ENCODE measurements around the gene GRK6.

DNA sequence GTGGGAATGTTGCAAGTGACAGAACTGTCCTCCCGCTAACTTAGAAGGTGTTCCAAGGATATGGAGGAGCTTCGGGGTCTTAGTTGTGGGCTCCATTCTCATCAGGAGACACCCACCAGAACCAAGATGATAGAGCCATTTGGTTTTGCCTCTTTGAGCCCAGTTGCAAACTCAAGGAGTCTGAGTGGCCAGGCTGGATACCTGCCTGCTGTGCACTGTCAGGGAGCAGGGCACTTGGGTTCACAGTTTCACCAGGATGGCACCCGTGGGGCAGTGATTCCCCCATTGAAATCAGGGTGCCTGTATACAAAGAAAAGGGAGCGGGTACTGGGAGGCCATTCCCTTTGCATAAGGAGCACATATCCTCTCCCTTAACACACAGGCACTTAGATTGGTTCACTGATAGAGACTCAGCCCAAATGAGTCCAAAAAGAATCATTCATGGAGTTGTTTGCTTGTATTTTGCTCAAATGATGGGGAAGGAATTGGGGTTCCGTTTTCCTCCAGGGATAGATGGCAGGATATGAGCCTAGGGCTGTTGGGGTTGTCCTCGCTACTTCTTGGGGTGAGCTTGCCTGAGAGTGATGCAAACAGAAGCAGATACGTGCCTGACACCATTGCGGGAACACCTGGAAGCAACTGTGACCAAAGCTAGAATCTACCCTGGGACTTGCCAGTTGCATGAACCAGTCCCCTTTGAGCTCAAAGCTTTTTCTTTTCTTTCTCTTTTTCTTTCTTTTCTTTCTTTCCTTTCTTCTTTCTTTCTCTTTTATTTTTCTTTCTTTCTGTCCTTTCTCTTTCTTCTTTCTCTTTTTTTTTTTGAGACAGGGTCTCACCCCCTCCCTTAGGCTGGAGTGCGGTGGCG lies 18.8 kb downstream of the GRK6 start:
- TF ChIP-seq POLR2AphosphoS5 (IDR thresholded peaks at IDR 0.05; ENCODE audit: insufficient read depth in 1 of 2, low read depth in 1 of 2) (no peak), CTCF (IDR thresholded peaks at IDR 0.05) (no peak), POLR2A (IDR thresholded peaks at IDR 0.05) (no peak)

Measured in vagina (tissue), 2 donors.